ENCODE data around the gene PDPN.

PDPN gene

GRCh38 chr1:13622446-13622845 lies 38.8 kb downstream of the PDPN start:
- Histone ChIP-seq H3K79me2 (no peaks in the 10 kb centered on the region), H3K4me3 (ENCODE audit: low read depth, low read length) (no peak overlapping the region), H3K4me1 (no peaks in the 10 kb centered on the region), H3K36me3 (ENCODE audit: control insufficient read depth, insufficient read depth, low read length) (no peaks in the 10 kb centered on the region), H3K27me3 (ENCODE audit: control insufficient read depth, insufficient read depth, low read length) (no peaks in the 10 kb centered on the region), H3K9me3 (ENCODE audit: control insufficient read depth, low read length) (no peaks in the 10 kb centered on the region), H3K27ac (no peak overlapping the region), H3K9ac (no peak overlapping the region), H2AFZ (no peak overlapping the region), H3K4me2 (ENCODE audit: low read length) (no peak overlapping the region)
- TF ChIP-seq CTCF (IDR thresholded peaks at IDR 0.05): no peak

- Histone ChIP-seq H2AFZ (no peak overlapping the region), H3K27ac (no peak overlapping the region), H3K4me2 (ENCODE audit: low read length) (no peak overlapping the region), H3K36me3 (ENCODE audit: control insufficient read depth, insufficient read depth, low read length) (no peaks in the 10 kb centered on the region), H3K27me3 (ENCODE audit: control insufficient read depth, insufficient read depth, low read length) (no peaks in the 10 kb centered on the region), H3K9ac (no peak overlapping the region), H3K4me1 (no peaks in the 10 kb centered on the region), H3K9me3 (ENCODE audit: control insufficient read depth, low read length) (no peaks in the 10 kb centered on the region), H3K4me3 (ENCODE audit: low read depth, low read length) (no peak overlapping the region), H3K79me2 (no peaks in the 10 kb centered on the region)
- TF ChIP-seq CTCF (IDR thresholded peaks at IDR 0.05): no peak
Observed at GRCh38 chr1:13623021-13623637, 39.5 kb downstream of the PDPN start.

DNA sequence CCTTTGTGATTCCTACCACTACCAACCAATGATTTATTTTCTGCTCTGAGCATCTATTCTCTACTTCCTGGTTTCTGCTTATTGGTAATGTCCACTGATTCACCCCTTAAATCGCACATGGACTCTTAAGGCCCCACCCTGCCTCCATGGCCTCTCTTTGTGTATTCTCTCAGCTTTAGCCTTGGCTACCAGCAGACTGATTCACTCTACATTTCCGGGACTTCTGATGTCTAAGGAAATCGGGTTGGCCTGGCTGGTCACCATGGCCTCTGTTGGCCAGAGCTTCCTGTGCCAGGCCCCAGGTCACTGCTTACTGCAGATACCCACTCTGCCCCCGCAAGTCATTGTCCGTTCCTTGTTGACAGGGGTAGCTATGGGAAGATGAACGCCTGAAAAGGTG lies 40.9 kb downstream of the PDPN start:
- H3K4me3 ChIP-seq (ENCODE audit: low read depth, low read length): no peak overlapping the region
- no peaks in the 10 kb centered on the region for H3K79me2 ChIP-seq
- no peaks in the 10 kb centered on the region for H3K36me3 ChIP-seq (ENCODE audit: control insufficient read depth, insufficient read depth, low read length)
- no peak overlapping the region for H3K27ac ChIP-seq
- no peaks in the 10 kb centered on the region for H3K9me3 ChIP-seq (ENCODE audit: control insufficient read depth, low read length)
- H3K4me2 ChIP-seq (ENCODE audit: low read length): no peak overlapping the region
- TF ChIP-seq CTCF (IDR thresholded peaks at IDR 0.05): no peak
- no peak overlapping the region for H2AFZ ChIP-seq
- H3K27me3 ChIP-seq (ENCODE audit: control insufficient read depth, insufficient read depth, low read length): no peaks in the 10 kb centered on the region
- no peaks in the 10 kb centered on the region for H3K4me1 ChIP-seq
- no peak overlapping the region for H3K9ac ChIP-seq

DNA sequence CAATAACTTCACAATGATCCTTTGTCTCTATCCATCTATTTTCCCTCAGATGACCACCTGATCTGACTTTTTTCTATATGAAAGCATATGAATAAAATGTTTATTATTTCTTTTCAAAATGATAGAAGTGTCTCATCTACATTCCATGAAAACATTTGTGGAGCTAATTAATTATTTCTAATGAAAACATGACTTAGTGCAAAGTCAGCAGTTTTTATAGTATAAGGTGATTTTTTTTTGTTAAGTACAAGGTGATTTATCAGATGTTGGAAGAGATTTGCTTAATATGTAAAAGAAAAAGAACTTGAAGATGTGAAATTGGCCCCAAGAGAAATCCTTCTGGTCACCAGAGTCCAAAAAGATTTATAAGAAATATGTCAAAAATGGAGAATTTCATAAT lies 43.5 kb downstream of the PDPN start:
- Histone ChIP-seq H3K27me3 (ENCODE audit: control insufficient read depth, insufficient read depth, low read length) (no peaks in the 10 kb centered on the region), H3K9me3 (ENCODE audit: control insufficient read depth, low read length) (no peaks in the 10 kb centered on the region), H2AFZ (no peak overlapping the region), H3K27ac (no peak overlapping the region), H3K4me2 (ENCODE audit: low read length) (no peak overlapping the region), H3K9ac (no peak overlapping the region), H3K36me3 (ENCODE audit: control insufficient read depth, insufficient read depth, low read length) (no peaks in the 10 kb centered on the region), H3K4me1 (no peaks in the 10 kb centered on the region), H3K79me2 (no peaks in the 10 kb centered on the region), H3K4me3 (ENCODE audit: low read depth, low read length) (no peak overlapping the region)
- TF ChIP-seq CTCF (IDR thresholded peaks at IDR 0.05): no peak

GRCh38 chr1:13628218-13628617 lies 44.6 kb downstream of the PDPN start:
- H3K9ac ChIP-seq: no peak overlapping the region
- H3K36me3 ChIP-seq (ENCODE audit: control insufficient read depth, insufficient read depth, low read length): no peaks in the 10 kb centered on the region
- no peak overlapping the region for H3K27ac ChIP-seq
- no peak overlapping the region for H2AFZ ChIP-seq
- no peak overlapping the region for H3K4me3 ChIP-seq (ENCODE audit: low read depth, low read length)
- H3K9me3 ChIP-seq (ENCODE audit: control insufficient read depth, low read length): no peaks in the 10 kb centered on the region
- H3K27me3 ChIP-seq (ENCODE audit: control insufficient read depth, insufficient read depth, low read length): no peaks in the 10 kb centered on the region
- no peak overlapping the region for H3K4me2 ChIP-seq (ENCODE audit: low read length)
- no peaks in the 10 kb centered on the region for H3K79me2 ChIP-seq
- H3K4me1 ChIP-seq: no peaks in the 10 kb centered on the region
- no peak for TF ChIP-seq CTCF (IDR thresholded peaks at IDR 0.05)

All from parathyroid adenoma (tissue), 2 donors.